Breast epithelium (tissue), 3 donors: ENCODE data around the gene CDH20.

Experiments used
- POLR2A ChIP-seq: fragments of 450-650 bp; IDR thresholded peaks from one replicate; pipeline ENCODE4 v1.6.1; 2016; ENCODE audit warnings: antibody characterized with exemption, mild to moderate bottlenecking, moderate library complexity
- TF ChIP-seq, protein P1 (sequence below), 3 donors: fragments of 450-650 bp; IDR thresholded peaks; one replicate each; pipeline ENCODE4 v1.5.1; 2016 to 2017; ENCODE audit warnings: antibody characterized with exemption in 3 of 3, mild to moderate bottlenecking in 3 of 3, moderate library complexity in 3 of 3

DNA sequence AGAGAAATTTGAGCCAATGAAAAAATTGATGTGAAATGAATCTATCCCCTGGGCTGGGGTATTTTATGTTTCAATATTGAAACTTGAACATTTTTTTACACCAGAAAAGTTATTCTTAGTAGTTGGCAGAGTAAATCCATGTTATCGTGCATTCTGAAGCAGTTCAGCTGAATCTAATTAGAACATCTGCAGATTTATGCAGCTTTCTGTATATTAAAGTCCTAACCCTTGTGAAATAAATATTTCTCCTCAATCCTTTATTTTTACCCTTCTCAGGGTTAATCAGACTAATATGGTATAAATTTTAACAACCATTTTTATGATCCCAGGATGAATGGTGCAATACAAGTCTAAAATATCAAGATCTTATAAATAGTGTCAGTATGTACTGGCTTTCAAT lies 69.5 kb downstream of the CDH20 start:
- TF ChIP-seq, protein P1, sequence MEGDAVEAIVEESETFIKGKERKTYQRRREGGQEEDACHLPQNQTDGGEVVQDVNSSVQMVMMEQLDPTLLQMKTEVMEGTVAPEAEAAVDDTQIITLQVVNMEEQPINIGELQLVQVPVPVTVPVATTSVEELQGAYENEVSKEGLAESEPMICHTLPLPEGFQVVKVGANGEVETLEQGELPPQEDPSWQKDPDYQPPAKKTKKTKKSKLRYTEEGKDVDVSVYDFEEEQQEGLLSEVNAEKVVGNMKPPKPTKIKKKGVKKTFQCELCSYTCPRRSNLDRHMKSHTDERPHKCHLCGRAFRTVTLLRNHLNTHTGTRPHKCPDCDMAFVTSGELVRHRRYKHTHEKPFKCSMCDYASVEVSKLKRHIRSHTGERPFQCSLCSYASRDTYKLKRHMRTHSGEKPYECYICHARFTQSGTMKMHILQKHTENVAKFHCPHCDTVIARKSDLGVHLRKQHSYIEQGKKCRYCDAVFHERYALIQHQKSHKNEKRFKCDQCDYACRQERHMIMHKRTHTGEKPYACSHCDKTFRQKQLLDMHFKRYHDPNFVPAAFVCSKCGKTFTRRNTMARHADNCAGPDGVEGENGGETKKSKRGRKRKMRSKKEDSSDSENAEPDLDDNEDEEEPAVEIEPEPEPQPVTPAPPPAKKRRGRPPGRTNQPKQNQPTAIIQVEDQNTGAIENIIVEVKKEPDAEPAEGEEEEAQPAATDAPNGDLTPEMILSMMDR (IDR thresholded peaks at IDR 0.05): no peak
- no peak for TF ChIP-seq POLR2A
